Fibroblast of upper back skin (primary cell): ENCODE measurements around the gene PTAFR.
A peak's percentile ranks its signal among the peaks of the same experiment; 100 is the strongest.
"Not testable (repeated sequence)": the region's sequence is repeated elsewhere in the genome, so short reads cannot be mapped to it uniquely, and the experiment has no call there.

ENCODE experiments used
- DNase-seq: peaks from one replicate; pipeline ENCODE4 v3.0.0-alpha.2; 2013

Gene PTAFR

DNA sequence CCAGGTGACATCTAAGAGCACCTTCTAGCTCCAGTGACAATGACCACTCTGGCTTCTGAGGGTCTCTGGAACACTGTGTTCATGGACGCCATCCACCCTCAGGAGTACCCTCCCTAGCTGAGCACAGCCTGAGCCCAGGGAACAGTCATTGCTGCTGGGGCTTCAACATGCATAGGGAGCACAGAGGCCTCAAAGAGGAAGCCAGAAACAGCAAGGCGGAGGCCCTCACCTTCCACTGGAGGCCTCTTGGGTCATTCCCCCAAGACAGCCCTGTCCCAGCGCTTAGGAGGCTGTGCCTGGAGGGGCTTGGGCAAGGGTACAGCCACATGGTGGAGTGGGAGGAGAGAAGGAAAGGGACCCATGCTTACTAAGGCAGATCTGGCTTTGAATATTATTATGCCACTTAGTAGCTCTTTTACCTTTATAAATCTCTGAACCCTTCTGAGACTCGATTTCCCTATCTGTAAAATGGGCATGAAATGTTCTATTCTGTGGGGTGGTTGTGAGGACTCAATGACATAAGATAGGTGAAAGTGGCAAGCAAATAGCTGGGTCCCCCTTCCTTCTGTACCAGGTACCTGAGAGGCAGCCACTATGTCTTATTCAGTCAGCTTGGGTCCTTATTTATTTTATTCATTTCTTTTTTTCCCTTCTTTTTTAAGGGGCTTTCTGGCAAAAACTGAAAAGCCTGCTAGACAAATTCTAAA lies 32.8 kb downstream of the PTAFR start:
- no peak for DNase-seq

DNA sequence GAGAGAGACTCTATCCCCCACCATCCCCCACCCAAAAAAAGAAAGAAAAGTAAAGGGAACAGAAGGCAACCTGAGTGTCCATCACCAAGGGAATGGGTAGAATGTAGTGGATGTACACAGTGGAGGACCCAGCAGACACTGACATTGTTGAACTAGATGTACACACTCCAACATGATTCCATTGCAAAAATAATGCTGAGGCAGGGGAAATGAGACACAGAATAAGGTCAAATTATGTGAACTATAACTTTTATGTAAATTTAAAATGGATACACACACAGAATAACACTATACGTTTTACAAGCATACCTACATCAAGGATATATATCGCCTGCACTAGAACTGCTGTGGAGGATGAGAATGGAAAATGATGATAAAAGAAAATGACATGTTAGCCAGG lies 34.8 kb downstream of the PTAFR start:
- no peak for DNase-seq

DNA sequence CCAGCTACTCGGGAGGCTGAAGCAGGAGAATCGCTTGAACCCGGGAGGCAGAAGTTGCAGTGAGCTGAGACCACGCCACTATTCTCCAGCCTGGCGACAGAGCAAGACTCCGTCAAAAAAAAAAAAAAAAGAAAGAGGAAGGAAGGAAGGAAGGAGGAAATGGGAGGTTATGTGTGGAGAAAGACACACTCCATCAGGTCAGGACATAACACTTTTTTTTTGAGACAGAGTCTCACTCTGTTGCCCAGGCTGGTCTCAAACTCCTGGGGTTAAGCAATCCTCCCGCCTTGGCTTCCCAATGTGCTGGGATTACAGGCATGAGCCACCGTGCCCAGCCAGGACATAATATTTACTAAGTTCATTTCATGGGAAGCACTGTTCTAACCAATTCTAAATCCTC lies 36.6 kb downstream of the PTAFR start:
- not testable (repeated sequence) for DNase-seq

DNA sequence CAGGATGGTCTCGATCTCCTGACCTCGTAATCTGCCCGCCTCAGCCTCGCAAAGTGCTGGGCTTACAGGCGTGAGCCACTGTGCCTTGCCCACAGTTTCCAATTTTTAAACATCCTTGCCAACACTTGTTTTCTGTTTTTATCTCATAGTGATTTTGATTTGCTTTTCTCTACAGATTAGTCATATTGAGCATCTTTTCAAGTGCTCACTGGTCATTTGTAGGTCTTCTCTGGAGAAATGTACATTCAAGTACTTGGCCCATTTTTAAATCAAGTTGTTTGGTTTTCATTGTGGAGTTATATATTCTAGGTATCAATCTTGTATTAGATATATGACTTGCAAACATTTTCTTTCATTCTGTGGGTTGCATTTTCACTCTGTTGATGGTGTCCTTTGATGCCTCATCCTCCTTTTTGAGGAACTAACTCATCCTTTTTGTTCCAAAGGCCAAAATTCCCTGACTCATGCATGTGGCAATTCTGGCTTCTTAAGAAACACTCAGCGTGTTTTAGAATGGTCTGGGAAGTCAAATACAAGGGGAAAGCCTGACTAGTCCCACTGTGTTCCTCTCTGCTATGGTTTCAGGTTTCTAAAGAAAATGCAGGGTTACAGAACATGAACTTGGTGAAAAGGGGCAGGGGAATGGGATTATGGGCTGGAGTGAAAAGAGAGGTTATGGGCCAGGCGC lies 37.3 kb downstream of the PTAFR start:
- DNase-seq = peak; percentile 37

DNA sequence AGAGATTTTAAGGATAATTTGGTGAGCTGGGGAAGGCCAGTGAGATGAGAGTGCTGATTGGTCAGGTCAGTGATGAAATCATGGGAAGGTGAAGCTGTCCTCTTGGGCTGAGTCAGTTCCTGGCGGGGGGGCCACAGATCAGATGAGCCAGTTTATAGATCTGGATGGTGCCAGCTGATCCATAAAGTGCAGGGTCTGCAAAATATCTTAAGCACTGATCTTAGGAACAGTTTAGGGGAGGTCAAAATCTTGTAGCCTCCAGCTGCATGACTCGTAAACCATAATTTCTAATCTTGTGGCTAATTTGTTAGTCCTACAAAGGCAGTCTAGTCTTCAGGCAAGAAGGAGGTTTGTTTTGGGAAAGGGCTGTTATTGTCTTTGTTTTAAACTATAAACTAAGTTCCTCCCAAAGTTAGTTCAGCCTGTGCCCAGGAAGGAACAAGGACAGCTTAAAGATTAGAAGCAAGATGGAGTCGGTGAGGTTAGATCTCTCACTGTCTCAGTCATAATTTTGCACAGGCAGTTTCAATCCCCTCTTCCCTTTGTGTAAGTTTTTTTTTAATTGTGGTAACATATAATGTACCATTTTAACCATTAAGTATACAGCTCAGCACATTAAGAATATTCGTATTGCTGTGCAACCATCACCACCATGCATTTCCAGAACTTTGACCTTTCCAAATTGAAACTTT lies 39.4 kb downstream of the PTAFR start:
- no peak for DNase-seq

DNA sequence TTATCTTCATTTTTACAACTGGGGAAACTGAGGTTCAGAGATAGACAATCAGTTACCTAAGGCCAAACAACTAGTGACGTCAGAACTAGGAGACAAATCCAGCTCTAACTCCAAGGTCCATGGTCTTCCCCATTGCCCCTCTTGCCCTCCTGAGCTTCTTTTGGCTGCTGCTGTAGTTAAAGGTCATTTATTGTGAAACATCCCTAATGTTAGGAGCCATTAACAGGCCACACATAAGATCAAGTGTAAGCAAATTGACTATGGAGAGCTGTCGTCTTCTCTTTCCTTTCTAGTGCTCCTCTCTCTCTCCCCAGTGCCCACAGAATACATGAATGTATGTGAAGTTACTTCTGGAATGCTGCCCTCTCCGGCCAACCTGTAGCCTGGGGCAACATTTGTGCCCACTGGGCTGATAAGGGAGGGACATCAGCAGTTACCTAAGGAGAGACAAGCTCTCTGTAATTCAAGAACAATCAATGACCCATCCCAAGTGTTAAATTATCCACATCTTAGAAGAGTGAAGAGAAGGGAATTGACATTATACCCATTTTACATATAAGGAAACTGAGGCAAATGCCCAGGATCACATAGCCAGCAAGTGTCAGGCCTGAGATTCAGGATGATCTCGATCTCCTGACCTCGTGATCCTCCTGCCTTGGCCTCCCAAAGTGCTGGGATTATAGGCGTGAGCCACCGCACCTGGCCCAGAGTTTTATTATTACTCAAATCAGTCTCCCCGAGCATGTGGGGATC lies 40.1 kb downstream of the PTAFR start:
- DNase-seq = no peak

DNA sequence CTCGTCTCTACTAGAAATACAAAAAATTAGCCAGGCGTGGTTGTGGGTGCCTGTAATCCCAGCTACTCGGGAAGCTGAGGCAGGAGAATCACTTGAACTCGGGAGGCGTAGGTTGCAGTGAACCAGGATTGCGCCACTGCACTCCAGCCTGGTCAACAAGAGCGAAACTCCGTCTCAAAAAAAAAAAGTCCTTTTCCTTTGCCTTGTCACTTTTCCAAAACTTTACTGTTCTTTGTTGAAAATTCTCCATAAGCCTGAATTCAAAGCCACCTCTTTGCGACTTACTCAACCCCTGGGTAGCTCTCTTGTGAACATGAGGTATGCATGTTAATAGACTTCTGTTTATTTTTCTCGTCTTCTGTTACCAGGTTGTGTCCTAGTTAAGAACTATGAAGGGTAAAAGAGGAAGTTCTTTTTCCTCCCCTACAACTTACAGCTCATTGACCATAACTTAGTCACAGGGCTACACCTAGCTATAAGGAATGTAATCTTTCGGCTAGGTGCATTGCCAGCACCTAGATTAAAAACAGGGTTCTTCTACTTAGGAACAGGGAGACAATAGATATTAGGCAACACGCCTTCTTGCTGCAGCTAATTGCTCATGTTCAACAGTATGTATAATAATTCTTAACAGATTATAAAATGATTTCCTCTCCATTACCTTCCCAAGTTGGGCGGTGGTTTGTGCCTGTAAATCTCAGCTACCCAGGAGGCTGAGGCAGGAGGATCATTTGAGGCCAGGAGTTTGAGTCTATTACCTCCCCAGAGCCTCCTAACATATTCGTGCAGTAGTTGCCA lies 40.9 kb downstream of the PTAFR start:
- no peak for DNase-seq

DNA sequence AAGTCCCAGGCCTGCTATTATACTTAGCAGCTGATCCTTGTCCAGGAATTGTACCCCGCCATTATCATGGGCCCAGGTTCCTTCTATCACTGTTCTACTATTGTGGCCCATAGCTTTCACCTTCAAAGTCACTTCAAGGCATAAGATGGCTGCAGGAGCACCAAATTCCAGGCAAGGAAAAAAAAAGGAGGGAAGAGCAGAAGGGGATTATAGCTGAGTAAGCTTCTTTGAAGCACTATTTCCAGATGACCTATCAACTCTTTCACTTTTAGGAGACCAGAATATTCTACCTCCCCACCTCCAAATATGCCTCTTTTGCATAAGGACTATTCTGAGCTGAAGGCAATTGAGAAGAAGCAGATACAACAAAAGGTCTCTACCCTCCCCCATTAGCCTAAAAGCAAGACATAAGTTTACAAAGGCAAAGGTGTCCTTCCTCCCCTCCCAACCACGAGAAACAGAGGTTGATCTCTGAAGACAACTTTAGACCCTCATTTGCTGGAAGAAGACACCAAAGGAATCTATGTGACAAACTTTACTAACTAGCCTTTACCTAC lies 41.8 kb downstream of the PTAFR start:
- no peak for DNase-seq

DNA sequence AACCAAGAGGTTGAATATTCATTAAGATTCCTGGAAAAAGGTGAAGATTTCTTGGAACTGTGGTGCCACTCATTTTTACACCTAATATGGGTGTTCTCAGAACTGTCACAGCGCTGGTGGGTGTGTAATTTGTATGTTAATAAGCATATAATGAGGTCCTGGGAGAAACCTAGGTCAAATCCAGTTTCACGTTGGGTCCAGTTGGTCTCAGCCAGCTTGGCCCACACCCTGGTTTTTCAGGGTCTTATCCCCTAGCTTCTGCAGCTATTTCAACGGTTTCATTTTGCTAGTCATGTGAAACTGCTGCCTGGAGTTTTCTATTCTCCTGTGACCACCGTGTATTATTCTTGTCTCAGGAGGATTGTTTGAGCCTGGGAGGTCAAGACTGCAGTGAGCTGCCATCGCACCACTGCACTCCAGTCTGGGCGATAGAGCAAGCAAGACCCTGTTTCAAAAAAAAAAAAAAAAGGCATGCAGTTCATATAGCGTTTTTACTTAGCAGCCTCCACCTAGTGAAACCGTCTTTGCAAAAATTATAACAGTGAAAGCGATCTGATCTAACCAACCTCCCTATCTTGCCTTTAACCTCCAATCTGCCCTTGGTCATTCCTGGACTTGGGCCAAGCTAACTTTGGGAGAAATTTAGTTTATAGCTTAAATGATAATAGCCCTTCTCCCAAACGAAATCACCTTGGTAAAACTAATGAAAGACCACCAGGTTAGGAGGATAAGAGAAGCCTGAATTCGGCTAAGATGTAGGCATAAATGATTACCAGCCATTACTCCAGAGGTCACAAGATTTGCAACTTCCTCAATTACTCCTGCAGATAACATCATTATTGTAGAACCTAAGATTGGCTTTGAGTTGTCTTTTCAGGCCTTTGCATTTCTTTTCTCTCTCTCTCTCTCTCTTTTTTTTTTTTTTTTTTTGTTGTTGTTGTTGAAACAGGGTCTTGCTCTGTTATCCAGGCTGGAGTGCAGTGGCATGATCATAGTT lies 44.0 kb downstream of the PTAFR start:
- no peak for DNase-seq

DNA sequence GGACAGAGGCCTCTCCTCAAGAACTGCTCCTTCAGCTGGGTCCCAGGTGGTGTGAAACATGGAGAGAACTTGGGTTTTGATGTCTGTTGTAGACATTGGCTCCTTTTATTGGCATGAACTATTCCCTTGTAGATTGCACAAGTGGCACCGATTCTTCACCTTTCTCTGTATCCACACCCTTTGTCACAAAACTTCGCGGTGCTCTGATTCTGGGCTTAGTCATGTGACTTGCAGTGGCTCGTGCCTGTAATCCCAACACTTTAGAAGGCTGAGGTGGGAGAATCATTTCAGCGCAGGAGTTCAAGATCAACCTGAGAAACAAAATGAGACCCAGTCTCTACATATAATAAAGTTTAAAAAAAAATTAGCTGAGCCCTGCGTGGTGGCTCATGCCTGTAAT lies 45.6 kb downstream of the PTAFR start:
- DNase-seq = no peak

DNA sequence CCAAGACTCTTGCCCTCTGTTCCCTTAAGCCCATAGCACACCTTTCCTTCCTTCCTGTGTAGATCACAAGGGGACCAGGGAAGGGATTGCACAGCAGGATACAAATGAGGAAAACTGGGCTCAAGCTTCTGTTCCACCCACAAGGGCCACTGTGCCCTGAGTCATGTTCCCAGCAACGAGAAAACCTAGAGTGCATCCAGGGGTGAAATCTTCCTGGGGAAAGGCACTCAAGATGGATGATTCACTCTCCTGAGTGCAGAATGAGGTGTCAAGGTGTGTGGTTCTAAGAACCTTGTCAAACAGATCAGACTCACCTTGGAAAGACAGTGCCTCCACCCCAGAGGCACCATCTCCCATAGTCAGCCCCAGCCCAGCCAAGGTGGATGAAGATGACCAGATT lies 47.3 kb downstream of the PTAFR start:
- peak; percentile 45 for DNase-seq

DNA sequence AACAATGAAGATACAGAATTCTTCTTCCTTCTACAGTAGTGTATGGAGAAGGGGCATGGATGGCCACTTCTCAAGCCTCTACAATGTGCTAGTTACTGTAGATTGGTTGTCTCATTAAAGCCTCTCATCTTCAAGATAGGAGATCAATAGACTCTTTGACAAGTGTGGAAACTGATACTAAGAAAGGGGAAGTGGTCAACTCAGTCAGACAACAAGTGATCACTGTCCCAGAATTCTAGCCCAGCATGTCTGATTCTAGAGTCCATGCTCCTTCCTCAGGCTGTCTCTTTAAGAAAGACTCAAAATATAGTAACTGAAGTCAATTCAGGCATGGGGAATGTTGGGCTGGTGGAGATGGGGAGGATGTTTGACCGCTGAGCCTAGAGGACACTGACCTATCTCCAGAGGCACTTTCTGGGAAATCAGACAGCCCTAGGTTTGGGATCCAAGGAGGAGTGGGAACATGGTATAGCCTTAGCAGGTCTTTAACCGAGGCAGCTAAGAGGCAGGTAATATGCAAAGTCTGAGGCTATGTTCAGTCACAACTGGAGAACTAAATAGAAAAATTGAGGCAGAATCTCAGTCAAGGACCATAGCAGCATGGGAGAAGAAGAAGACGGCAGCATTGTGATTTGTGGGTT lies 48.8 kb downstream of the PTAFR start:
- DNase-seq = no peak

DNA sequence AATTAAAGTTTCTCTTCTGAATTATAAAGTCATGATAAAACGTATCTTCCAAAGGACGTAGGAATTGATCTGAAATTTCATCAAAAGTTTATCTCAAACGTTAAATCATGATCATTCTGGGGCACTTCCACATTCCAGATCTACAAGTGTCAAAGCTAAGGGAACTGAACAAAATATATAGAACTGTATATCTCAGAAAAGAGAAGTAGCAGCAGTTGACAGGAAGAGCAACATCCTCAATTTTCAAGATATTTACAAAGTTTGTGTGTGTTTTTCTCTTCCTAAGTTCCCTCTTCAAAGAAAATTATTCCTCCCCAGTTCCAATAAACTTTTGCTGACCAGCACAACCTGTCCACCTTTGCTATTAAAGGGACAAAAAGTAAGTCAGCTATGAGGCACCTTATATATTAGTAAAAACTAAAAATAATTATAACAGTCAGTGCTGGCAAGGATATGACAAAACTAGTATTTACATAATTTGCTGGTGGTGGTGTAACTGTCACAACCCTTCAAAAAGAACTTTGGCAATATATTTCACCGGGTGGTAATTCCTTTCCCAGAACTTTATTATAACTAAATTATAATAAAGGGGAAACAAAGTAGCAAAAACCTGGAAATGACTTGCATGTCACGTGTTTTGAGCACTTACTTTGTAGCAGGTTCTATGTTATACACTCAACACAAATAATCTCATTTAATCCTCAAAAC lies 49.6 kb downstream of the PTAFR start:
- no peak for DNase-seq

DNA sequence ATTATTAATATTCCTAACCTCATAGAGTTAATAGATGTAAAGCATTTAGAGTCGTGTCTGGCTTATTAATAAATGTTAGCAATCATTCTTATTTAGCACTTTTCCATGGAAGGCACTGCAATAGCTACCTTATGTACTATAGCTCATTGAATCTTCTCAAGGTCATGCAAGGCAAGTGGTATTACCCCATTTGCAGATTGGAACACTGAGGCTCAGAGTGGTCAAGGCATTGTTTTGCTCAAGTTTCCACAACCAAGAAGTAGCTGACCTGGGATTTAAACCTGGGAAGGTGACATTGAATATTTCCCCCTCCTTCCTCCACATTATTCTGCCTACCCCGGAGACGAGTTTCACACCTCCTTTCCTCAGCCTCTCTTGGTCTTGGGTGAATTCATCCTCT lies 50.3 kb downstream of the PTAFR start:
- no peak for DNase-seq

DNA sequence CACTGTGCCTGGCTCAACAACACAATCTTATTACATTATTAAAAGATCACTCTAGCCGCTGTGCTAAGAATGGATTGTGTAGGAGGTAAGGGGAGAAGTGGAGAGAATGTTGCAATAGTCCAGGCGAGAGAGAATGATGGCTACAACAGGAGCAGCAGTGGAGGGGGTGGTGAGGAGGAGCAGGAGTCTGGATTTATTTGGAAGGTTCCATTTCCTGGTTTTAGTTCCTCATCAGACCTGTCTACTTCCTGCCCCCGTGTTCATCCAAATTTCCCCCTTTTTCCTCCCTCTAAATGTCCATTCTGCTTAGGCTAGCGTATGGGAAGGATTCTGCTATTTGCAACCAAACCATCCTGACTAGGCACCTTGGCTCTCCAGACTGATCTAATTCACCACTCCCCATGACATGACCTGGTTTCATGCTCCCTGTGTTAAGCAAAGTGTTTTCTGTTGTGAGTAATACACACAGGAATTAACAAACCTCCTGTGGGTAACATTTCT lies 53.0 kb downstream of the PTAFR start:
- DNase-seq = peak; percentile 73

DNA sequence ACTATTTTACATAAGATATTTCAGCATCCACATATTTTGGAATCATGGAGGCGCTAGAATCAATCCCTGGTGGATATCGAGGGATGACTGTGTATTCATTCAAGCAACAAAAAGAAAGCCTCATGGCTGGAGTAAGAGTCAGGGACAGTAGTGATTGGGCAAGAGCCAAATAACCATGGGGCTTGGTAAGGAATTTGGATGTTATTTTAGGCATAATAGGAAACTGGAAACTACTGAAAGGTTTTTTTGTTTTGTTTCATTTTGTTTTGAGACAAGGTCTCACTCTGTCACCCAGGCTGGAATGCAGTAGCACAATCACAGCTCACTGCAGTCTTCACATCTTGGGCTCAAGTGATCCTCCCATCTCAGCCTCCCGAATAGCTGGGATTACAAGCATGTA lies 54.3 kb downstream of the PTAFR start:
- DNase-seq = peak; percentile 51

DNA sequence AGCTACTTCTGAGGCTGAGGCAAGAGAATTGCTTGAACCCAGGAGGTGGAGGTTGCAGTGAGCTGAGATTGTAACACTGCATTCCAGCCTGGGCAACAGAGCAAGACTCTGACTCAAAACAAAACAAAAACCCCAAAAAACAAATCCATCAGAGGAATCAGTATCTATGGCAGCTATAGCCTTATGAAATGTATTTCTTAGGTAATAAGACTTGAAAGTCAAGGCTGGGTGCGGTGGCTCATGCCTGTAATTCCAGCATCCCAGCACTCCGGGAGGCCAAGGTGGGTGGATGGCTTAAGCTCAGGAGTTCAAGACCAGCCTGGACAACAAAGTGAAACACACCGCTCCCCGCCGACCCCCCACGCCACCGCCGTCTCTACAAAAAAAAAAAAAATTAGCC lies 56.9 kb downstream of the PTAFR start:
- DNase-seq = no peak

DNA sequence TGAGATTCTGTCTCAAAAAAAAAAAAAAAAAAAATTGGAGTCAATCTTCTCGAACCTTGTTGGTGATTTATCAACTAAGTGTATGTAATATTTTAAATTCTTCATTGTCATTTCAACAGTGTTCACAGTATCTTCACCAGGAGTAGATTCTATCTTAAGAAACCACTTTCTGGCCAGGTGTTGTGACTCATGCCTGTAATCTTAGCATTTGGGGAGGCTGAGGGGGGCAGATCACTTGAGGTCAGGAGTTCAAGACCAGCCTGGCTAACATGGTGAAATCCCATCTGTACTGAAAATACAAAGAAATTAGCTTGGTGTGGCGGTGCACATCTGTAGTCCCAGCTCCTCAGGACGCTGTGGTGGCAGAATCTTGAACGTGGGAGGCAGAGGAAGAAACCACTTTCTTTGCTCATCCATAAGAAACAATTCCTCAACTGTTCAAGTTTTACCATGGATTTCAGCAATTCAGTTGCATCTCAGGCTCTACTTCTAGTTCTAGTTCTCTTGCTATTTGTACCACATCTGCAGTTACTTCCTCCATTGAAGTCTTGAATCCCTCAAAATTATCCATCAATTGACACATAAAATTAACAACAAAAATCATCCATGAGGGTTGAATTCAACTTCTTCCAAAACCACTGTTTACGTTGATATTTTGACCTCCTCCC lies 57.7 kb downstream of the PTAFR start:
- DNase-seq = peak; percentile 25

DNA sequence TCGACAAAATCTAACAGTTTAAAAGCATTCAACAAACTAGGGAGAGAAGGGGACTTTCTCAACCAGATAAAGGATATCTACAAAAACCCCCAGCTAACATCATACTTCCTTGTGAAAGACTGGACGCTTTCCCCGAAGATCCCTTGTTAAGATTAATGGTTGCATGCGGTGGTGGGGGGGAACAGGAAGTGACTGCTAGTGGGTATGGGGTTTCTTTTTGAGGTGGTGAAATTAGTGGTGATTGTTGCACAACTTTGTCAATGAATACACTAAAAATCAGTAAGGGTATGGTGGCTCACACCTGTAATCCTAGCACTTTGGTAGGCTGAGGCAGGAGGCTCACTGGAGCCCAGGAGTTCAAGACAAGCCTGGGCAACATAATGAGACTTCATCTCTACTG lies 61.2 kb downstream of the PTAFR start:
- peak; percentile 34 for DNase-seq
